GM21360 (cell line): ENCODE measurements around the gene PLA2G12A.

Source experiments
- ATAC-seq: cut with Tn5 transposase; IDR thresholded peaks from one replicate; pipeline ENCODE4 v1.9.1; 2021; ENCODE audit warnings: mild to moderate bottlenecking, moderate library complexity; ENCODE audit not compliant: unreplicated experiment

Gene PLA2G12A

GRCh38 chr4:109729117-109729717 lies 653 bp downstream of the PLA2G12A start:
- ATAC-seq, result no peak

GRCh38 chr4:109728385-109728784 lies 1.5 kb downstream of the PLA2G12A start:
- no peak for ATAC-seq

DNA sequence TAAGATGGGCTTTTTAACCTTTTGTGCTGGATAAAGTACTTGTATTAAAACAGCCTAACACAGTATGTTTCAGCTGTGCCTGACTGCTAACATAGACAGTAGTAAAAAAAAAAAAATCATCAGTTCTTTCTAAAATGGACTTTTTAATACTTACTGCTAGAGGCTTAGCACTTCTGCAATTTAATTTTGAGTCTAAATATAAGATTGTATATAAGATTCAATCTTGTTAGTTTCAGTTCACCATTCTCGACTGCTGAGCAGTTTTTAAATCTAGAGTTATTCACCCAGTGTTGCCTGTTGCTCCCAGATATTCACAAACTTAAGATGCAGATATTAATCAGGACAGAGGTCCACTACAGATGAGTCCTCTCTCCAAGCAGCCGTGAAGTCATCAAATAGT lies 6.8 kb downstream of the PLA2G12A start:
- ATAC-seq, result no peak

DNA sequence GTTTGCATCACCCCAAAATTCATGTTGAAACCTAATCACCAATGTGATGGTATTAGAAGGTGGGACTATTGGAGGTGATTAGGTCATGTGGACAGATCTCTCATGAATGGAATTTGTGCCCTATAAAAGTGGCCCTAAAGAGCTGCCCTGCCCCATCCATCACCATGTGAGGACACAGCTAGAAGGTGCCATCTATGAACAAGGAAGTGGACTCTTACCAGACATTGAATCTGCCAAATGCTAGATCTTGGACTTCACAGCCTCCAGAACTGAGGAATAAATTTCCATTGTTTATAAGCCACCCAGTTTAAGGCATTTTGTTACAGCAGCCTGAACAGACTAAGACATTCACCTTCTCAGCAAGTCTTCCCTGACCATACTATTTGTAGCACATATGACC lies 7.5 kb downstream of the PLA2G12A start:
- no peak for ATAC-seq

DNA sequence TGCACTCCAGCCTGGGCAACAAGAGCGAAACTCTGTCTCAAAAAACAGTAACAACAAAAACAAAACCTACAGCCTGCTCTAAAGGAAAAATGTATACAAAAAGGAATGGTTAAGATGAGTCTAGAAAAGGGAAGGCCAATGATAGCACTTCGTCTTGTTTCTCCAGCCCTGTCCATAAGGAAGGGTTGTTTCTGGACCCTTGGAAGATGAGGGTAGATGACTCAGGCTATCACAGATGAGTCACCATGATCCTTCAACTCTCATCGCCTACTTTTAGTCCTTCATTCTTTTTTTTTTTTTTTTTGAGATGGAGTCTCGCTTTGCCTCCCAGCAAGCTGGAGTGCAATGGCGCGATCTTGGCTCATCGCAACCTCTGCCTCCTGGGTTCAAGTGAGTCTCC lies 8.8 kb downstream of the PLA2G12A start:
- ATAC-seq, result no peak

GRCh38 chr4:109719604-109720003 lies 10.3 kb downstream of the PLA2G12A start:
- no peak for ATAC-seq

DNA sequence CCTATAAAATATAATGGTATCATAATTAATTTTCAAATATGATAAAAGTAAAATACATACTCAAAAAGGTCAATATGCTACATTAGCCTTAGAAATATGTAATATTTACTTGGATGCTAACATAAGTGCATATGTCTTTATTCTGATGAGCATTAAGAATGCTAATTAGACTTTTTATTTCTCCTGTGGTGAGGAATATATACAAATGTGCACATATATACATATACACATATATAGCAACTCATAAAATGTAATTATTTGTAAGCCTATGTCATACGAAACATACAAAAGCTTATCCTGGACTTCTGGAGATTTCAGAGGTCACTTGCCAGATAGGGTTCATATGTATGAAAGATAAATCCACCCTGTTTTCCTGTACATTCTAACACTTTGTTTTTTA lies 11.1 kb downstream of the PLA2G12A start:
- ATAC-seq, result no peak

DNA sequence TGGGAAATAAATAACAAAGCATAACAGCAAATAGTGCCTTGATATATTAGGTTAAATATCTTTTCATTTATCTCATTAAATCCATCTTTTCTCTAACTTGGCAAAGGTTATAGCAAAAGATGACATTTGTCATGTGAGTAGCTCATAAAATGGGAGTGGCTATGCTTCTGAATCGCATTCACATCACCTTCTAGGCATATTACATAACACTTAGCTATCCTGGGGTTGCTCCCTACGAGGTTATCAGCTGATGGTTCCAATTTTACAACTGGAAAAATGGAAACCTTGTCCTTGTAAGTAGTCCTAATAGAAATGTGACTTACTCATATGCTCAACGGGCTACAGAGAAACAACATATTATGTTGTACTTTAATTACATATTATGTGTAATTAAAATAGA lies 16.4 kb downstream of the PLA2G12A start:
- ATAC-seq, result no peak

- ATAC-seq, result peak; percentile 98
These were observed 20.9 kb downstream of the PLA2G12A start for GRCh38 chr4:109708990-109709389.

DNA sequence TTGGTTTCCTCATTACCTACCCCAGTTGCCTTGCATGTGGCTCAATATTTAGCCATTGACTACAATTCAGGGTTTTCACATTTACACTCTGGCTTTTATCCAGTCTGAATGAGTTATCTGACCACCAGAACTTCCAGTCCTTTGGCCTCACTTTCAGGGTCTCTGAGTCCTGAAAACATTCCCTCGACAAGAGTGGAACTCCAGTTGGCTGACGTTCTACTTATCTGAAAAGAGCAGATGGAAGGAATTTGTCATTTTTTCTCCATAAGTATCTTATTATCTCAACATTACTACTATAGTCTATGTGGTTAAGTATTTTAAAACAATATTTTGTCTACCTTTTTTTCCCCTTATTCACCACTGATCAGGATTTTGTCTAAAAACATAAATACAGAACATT lies 21.4 kb downstream of the PLA2G12A start:
- no peak for ATAC-seq

DNA sequence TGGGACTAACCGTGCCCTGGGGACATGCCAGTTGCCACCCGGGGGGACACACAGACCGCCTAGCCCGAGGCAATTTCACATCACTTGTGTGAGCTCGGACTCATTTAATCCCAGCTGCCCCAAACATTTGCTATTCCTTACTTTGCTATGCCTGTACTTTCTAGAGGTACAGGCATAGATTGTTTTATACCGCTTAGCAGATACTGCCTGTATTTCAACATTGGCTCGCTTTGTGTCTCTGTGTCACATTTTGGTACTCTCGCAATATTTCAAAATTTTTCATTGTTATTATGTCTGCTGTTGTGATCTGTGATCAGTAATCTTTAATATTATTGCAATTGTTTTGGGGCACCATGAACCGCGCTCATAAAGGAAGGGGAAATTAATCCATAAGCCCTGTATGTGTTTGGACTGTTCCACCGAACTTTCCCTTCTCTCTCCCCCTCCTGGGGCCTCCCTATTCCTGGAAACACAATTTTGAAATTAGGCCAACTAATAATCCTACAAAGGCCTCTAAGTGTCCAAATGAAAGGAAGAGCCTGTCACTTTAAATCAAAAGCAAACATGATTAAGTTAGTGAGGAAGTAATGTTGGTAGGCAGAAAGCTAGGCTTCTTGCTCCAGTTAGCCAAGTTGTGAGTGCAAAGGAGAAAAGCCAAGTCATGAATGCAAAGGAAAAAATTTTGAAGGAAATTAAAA lies 26.1 kb downstream of the PLA2G12A start:
- no peak for ATAC-seq

DNA sequence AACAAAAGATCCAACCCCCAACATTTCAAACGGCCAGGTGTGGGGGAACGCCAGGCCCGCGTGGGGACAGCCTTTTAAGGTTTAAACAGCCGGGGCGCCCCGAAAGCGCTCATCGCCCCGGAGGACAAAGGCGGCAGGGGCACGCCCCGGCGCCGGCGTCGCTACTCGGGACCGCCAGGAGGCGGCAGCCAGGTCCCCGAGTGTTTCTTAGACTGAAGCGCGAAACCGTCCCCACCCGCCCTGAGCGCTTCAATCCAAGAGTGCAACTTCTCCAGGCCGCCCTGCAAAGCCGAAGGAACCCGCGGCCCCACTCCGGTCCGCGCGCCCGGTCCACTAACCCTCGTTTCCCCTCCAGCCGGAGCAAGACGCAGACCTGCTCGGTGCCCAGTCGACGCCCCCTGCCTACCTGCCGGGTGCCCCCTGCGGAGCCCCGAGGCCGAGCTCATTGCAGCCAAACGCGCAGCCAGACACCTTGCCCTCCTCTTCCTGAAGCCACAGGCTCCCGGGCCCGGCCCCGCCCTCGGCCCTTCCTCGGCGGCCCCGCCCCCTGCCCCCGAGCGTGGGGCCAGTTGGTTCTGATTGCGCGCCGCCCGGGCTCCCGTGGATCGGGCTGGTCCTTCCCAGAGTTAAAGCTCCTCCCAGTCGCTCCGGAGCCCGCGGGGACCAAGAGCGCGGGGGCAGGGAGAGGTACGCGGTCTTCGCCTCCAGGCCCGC lies 26.8 kb downstream of the PLA2G12A start, which contains the start of gene CASP6:
Gene CASP6, minus strand, starts transcription at position 496 of the 714 bp plus-strand sequence. Its CDS starts 50 bp downstream, at position 446.
- peak; percentile 76 for ATAC-seq

GRCh38 chr4:109701566-109702410 lies 28.1 kb downstream of the PLA2G12A start:
- no peak for ATAC-seq

GRCh38 chr4:109699553-109700225 lies 30.2 kb downstream of the PLA2G12A start:
- ATAC-seq, result no peak

GRCh38 chr4:109698656-109699055 lies 31.2 kb downstream of the PLA2G12A start:
- ATAC-seq, result no peak

- no peak for ATAC-seq
These were observed 38.4 kb downstream of the PLA2G12A start for GRCh38 chr4:109691411-109691920.

- no peak for ATAC-seq
These were observed 39.0 kb downstream of the PLA2G12A start for GRCh38 chr4:109690690-109691410.

- ATAC-seq, result no peak
These were observed 45.1 kb downstream of the PLA2G12A start for GRCh38 chr4:109684727-109685126.

DNA sequence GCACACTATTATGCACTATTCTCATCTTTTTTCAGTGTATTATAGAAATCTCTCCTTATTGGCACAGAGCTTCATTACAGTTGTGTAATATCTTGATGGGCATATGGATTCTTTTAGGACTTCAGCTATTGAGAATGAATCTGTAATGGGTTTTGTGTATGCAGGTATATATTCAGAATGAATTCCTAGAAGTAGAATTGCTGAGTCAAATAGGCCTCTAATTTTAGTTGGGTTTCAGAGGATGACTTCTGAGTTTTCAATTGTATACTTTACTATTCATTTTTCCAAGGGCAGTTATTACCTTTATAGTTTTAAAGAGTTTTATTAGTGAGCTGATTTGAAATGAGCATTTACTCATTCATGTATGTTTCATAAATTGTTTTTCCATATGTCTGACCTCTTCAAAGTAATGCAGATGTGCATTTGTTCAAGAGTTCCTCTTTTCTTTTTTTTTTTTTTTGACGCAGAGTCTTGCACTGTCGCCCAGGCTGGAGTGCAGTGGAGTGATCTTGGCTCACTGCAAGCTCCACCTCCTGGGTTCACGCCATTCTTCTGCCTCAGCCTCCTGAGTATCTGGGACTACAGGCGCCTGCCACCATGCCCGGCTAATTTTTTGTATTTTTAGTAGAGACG lies 46.1 kb downstream of the PLA2G12A start:
- no peak for ATAC-seq
